HK-2 (cell line): ENCODE measurements around the gene CYB5D1.

Experiments used
- DNase-seq: peaks from one replicate; pipeline ENCODE4 v3.0.0-alpha.2; 2018; ENCODE audit not compliant: unreplicated experiment

The CYB5D1 gene

GRCh38 chr17:7833795-7834541 lies 23.8 kb upstream of the CYB5D1 start, which contains the start of gene KDM6B:
Gene KDM6B (plus strand): TSS chr17:7834217. CDS start chr17:7845555, 11,338 bp downstream.
- peak; percentile 86 for DNase-seq

- peak; percentile 57 for DNase-seq
These were observed 23.3 kb upstream of the CYB5D1 start for GRCh38 chr17:7834542-7834956.

GRCh38 chr17:7834957-7835813 lies 22.6 kb upstream of the CYB5D1 start:
- peak; percentile 98 for DNase-seq

GRCh38 chr17:7835814-7836595 lies 21.8 kb upstream of the CYB5D1 start:
- peak; percentile 63 for DNase-seq

GRCh38 chr17:7836596-7837407 lies 21.0 kb upstream of the CYB5D1 start:
- DNase-seq = peak; percentile 82

- no peak for DNase-seq
These were observed 20.3 kb upstream of the CYB5D1 start for GRCh38 chr17:7837408-7838088.

- peak; percentile 44 for DNase-seq
These were observed 19.4 kb upstream of the CYB5D1 start for GRCh38 chr17:7838090-7839075.

GRCh38 chr17:7839190-7839875 lies 18.5 kb upstream of the CYB5D1 start:
- no peak for DNase-seq

GRCh38 chr17:7839876-7840261 lies 17.9 kb upstream of the CYB5D1 start:
- no peak for DNase-seq

- DNase-seq = no peak
These were observed 17.4 kb upstream of the CYB5D1 start for GRCh38 chr17:7840441-7840840.

- DNase-seq = no peak
These were observed 16.9 kb upstream of the CYB5D1 start for GRCh38 chr17:7840875-7841274.

- DNase-seq = peak; percentile 93
These were observed 16.3 kb upstream of the CYB5D1 start for GRCh38 chr17:7841396-7841914.

- DNase-seq = peak; percentile 87
These were observed 15.9 kb upstream of the CYB5D1 start for GRCh38 chr17:7841915-7842379.

GRCh38 chr17:7842380-7843256 lies 15.2 kb upstream of the CYB5D1 start:
- DNase-seq = peak; percentile 91

GRCh38 chr17:7843257-7843535 lies 14.6 kb upstream of the CYB5D1 start:
- DNase-seq = no peak

- peak; percentile 82 for DNase-seq
These were observed 14.1 kb upstream of the CYB5D1 start for GRCh38 chr17:7843536-7844291.
